Right atrium auricular region (tissue), 2 donors: Measurements from ENCODE around the gene CLMP. TPM values are rescaled to one million over a fixed set of nuclear protein-coding genes. Genes with fewer than 3 reads are reported as not detected.

Experiments used
- DNase-seq: peaks from one replicate; pipeline ENCODE4 v3.0.0-alpha.2; 2019; ENCODE audit warnings: low spot score
- H3K27ac ChIP-seq, 2 donors: fragments of 200-600 bp; sonication (generic); 1 replicate in 1 of 2; 2 replicates in 1 of 2; pipeline ENCODE4 v1.5.1; 2016 to 2019
- H3K27me3 ChIP-seq, 2 donors: fragments of 200-600 bp; sonication (generic); one replicate each; pipeline versions ENCODE4 v1.5.1 to v1.6.0; 2017 to 2019
- H3K36me3 ChIP-seq: fragments of 200-600 bp; sonication (generic); one replicate; pipeline ENCODE4 v1.5.1; 2016
- H3K4me1 ChIP-seq, 2 donors: fragments of 200-600 bp; sonication (generic); one replicate each; pipeline versions ENCODE4 v1.5.1 to v1.6.0; 2017 to 2019
- H3K4me3 ChIP-seq, 2 donors: fragments of 200-600 bp; sonication (generic); 1 replicate in 1 of 2; 2 replicates in 1 of 2; pipeline ENCODE4 v1.5.1; 2017 to 2019; ENCODE audit warnings: mild to moderate bottlenecking in 1 of 2, moderate library complexity in 1 of 2
- H3K9me3 ChIP-seq, 2 donors: fragments of 200-600 bp; sonication (generic); one replicate each; pipeline ENCODE4 v1.5.1; 2019
- total RNA-seq, 2 donors: library from RNA; depleted of rRNA; stranded (reverse); fragments of >200 nt; gene quantifications; one replicate each; pipeline ENCODE4 v1.1.0, GENCODE V29; 2016
- TF ChIP-seq, protein P1 (sequence below), 2 donors: fragments of 200-600 bp; sonication (generic); IDR thresholded peaks; one replicate each; pipeline ENCODE4 v1.5.1; 2019; ENCODE audit warnings: antibody characterized with exemption in 2 of 2

CLMP gene
- total RNA-seq, 2 donors from 2014 or later, result 8.4 to 34.3 TPM

GRCh38 chr11:123151366-123151765 lies 43.7 kb downstream of the CLMP start:
- TF ChIP-seq, protein P1, sequence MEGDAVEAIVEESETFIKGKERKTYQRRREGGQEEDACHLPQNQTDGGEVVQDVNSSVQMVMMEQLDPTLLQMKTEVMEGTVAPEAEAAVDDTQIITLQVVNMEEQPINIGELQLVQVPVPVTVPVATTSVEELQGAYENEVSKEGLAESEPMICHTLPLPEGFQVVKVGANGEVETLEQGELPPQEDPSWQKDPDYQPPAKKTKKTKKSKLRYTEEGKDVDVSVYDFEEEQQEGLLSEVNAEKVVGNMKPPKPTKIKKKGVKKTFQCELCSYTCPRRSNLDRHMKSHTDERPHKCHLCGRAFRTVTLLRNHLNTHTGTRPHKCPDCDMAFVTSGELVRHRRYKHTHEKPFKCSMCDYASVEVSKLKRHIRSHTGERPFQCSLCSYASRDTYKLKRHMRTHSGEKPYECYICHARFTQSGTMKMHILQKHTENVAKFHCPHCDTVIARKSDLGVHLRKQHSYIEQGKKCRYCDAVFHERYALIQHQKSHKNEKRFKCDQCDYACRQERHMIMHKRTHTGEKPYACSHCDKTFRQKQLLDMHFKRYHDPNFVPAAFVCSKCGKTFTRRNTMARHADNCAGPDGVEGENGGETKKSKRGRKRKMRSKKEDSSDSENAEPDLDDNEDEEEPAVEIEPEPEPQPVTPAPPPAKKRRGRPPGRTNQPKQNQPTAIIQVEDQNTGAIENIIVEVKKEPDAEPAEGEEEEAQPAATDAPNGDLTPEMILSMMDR (IDR thresholded peaks at IDR 0.05), result no peak
- no peaks in the 10 kb centered on the region for H3K36me3 ChIP-seq
- DNase-seq, result no peak
- H3K27me3 ChIP-seq, result no peaks in the 10 kb centered on the region
- H3K4me1 ChIP-seq, result no peaks in the 10 kb centered on the region
- no peak overlapping the region for H3K4me3 ChIP-seq
- H3K9me3 ChIP-seq, result peaks cover 0 to 7% of the 10 kb centered on the region in 2 donors
- no peak overlapping the region for H3K27ac ChIP-seq

DNA sequence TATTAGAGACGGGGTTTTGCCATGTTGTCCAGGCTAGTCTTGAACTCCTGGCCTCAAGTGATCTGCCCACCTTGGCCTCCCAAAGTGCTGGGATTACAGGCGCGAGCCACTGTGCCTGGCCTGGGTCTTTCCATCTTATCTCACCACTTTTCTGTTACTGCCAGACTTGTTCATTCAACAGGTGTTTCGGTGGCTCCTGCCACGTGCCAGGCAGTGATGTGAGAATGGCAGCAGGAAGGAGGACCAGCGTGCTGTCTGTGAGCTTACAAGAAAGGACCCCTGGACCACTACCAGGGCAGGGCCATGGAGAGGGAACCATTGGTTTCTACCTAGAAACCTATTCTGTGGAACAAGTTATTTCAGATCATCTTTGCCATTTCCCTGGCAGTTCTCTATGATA lies 44.2 kb downstream of the CLMP start:
- H3K9me3 ChIP-seq, result peaks cover 0 to 4% of the 10 kb centered on the region in 2 donors
- no peaks in the 10 kb centered on the region for H3K4me1 ChIP-seq
- no peaks in the 10 kb centered on the region for H3K27me3 ChIP-seq
- H3K4me3 ChIP-seq, result no peak overlapping the region
- H3K36me3 ChIP-seq, result no peaks in the 10 kb centered on the region
- TF ChIP-seq, protein P1 (IDR thresholded peaks at IDR 0.05), result no peak
- DNase-seq, result no peak
- no peak overlapping the region for H3K27ac ChIP-seq

DNA sequence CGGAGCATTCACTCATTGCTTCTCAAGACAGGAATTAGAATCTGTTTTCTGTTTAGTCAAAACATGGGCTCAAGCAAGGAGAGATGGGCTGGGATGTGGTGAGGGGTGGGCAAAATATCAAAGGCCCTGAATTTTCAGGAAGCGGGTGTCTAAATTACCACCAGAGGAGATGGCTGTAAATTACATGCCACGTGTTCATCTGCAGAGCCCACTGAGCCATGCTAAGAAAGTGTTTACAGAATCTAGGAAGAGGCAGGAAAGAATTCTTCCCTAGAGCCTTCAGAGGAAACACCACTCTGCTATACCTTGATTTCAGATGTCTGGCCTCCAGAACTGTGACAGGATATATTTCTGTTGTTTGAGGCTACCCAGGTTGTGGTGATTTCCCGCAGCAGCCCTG lies 46.1 kb downstream of the CLMP start:
- Histone ChIP-seq H3K36me3 (no peaks in the 10 kb centered on the region), H3K4me1 (no peaks in the 10 kb centered on the region), H3K27me3 (no peaks in the 10 kb centered on the region), H3K27ac (no peak overlapping the region), H3K4me3 (no peak overlapping the region), H3K9me3 (no peaks in the 10 kb centered on the region)
- no peak for DNase-seq
- TF ChIP-seq, protein P1 (IDR thresholded peaks at IDR 0.05), result no peak

- Histone ChIP-seq H3K27me3 (no peaks in the 10 kb centered on the region), H3K9me3 (no peaks in the 10 kb centered on the region), H3K36me3 (no peaks in the 10 kb centered on the region), H3K27ac (no peak overlapping the region), H3K4me1 (no peaks in the 10 kb centered on the region), H3K4me3 (no peak overlapping the region)
- DNase-seq, result no peak
- TF ChIP-seq, protein P1 (IDR thresholded peaks at IDR 0.05), result no peak
Observed at GRCh38 chr11:123145661-123146060, 49.4 kb downstream of the CLMP start.

- no peaks in the 10 kb centered on the region for H3K4me1 ChIP-seq
- no peak overlapping the region for H3K4me3 ChIP-seq
- TF ChIP-seq, protein P1 (IDR thresholded peaks at IDR 0.05), result no peak
- no peaks in the 10 kb centered on the region for H3K36me3 ChIP-seq
- no peak for DNase-seq
- H3K27ac ChIP-seq, result no peak overlapping the region
- H3K9me3 ChIP-seq, result no peaks in the 10 kb centered on the region
- no peaks in the 10 kb centered on the region for H3K27me3 ChIP-seq
Observed at GRCh38 chr11:123145220-123145619, 49.8 kb downstream of the CLMP start.

DNA sequence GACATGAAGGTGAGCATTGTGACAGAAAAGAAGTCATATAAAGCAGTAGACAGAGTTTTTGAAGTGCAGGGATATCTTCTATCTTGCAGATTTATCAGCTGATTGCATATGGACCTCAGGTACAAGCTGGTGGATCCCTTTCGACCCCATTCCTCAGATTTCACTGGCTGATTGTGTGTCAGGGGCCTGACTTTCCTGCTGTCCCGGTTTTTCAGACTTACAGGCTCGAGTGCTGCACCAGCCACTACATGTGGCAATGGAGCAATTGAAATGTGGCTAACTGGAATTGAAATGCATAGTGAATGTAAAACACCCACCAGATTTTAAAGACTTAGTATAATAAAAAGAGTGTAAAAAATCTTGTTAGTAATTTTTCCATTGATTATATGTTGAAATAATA lies 50.3 kb downstream of the CLMP start:
- TF ChIP-seq, protein P1 (IDR thresholded peaks at IDR 0.05), result no peak
- no peaks in the 10 kb centered on the region for H3K4me1 ChIP-seq
- no peaks in the 10 kb centered on the region for H3K27me3 ChIP-seq
- no peak overlapping the region for H3K4me3 ChIP-seq
- no peaks in the 10 kb centered on the region for H3K9me3 ChIP-seq
- H3K36me3 ChIP-seq, result no peaks in the 10 kb centered on the region
- H3K27ac ChIP-seq, result no peak overlapping the region
- DNase-seq, result no peak
